ENCODE data around the gene GNAS. TPM values are rescaled to one million over a fixed set of nuclear protein-coding genes. Genes with fewer than 3 reads are reported as not detected.
A peak's percentile ranks its signal among the peaks of the same experiment; 100 is the strongest.

Gene GNAS
- total RNA-seq, 2 experiments from 2014 or later = 912 to 952 TPM

DNA sequence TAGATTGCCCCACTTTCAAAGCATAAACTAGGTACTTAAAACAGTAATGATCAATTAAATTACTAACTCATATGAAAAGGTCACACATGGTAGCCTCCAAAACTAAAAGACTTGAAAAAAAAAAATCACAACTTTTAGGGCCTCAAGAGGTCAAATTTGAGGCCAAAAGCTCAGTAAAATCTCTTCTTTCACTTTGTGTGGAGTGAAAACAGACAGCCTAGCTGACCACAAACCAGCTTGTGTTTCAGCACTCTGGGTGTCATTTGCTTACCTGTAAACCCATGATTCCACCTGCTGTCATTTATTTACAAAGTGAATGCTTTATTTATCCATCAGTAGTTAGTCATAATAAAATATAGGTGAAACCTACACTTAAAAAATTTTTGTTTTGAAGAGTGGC is 34.0 kb downstream of the GNAS start:
- no peaks in the 10 kb centered on the region for H3K9me3 Mint-ChIP-seq (ENCODE audit: insufficient read depth)
- CTCF ChIA-PET = interaction anchor here (1.0 to 1.6 kb wide), 3 partner anchors 16 to 321 kb away, joined by 3 to 6 read pairs (median 5); partner anchors contain the start of gene STX16
- H3K4me3 Mint-ChIP-seq = no peak overlapping the region
- DNase-seq (no peak), ATAC-seq (no peak)
- H3K36me3 Mint-ChIP-seq (ENCODE audit: low read depth) = peaks cover 4% of the 10 kb centered on the region
- POLR2A ChIA-PET = interaction anchor here (1.6 kb wide), 1 partner anchor 12 kb away, joined by 4 read pairs; no protein-coding TSS in a partner anchor
- no peaks in the 10 kb centered on the region for H3K27me3 Mint-ChIP-seq (ENCODE audit: low read depth)
- peaks cover 31% of the 10 kb centered on the region for H3K4me1 Mint-ChIP-seq (ENCODE audit: low read depth)
- H3K27ac Mint-ChIP-seq = no peak overlapping the region

DNA sequence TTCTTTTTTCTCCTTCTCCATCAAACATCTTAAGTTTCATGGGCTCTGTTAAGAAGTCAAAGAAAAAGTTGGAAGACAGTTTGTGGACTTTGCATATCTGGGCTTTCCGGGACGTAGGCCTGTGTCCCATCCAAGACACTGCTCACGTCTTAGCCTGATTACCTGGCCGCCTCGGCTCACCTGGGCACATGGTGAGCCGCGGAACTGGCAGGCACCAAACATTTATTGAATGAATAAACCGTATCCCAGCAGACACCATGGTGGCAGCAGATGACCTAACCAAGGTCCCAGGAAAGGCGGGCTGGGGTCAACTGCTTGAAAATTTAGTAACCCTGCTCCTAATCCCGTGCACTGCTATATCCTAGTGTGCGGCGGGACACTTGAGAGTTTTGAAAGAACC is 35.6 kb downstream of the GNAS start:
- peak overlapping the region; percentile 84 for H3K27ac Mint-ChIP-seq
- peak overlapping the region; percentile 82 for H3K4me3 Mint-ChIP-seq
- H3K4me1 Mint-ChIP-seq (ENCODE audit: low read depth) = peaks cover 32% of the 10 kb centered on the region
- CTCF ChIA-PET = no interaction called here
- H3K36me3 Mint-ChIP-seq (ENCODE audit: low read depth) = peaks cover 12% of the 10 kb centered on the region
- DNase-seq (no peak), ATAC-seq (no peak)
- no peaks in the 10 kb centered on the region for H3K27me3 Mint-ChIP-seq (ENCODE audit: low read depth)
- POLR2A ChIA-PET = no interaction called here
- no peaks in the 10 kb centered on the region for H3K9me3 Mint-ChIP-seq (ENCODE audit: insufficient read depth)

DNA sequence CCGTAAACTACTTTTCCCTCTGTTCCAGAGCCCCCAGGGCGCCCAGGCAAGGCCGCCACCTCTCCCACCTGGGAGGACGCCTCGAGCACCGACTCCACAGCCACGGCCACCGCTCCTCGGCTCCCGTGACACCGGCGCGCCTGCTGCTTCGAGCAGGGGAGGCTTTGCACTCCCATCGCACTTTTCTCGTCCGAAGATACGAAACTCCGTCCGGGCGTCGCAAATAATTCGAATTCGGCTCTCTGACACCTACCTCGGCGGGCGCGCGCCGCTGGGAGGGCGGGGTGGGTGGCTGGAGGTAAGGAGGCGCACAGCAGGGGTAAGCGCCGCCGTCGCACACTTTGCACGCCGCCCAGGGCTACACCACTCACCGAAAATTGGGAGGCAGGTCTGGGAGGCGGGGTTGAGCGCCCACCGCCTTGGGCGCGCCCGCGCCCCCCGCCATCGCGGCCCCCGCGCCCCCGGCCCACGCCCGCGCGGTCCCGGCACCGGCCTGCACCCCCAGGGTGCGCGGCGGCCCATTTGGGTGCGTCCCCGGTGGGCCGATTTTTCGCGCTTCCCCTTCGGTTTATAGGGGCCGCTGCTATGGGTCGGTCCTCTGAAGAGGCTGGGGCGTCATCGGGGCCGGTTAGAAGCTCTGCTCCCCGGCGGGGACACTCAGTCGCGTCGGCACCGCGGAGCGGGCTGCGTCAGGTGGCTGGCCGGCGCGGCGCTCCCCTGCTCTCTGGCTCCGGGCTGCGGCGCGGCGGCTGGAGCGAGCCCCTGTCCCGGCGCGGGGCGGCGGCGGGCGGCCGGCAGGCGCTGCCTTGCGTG is 36.2 kb downstream of the GNAS start:
- ChIA-PET CTCF (no interaction called here), POLR2A (interaction anchor here (0.5 to 1.9 kb wide), 17 partner anchors 11 to 582 kb away, joined by 3 to 16 read pairs (median 3); partner anchors contain the start of genes ATP5F1E, PRELID3B and ZNF831)
- ATAC-seq (peak; percentile 57), DNase-seq (peak; percentile 88)
- peaks cover 37% of the 10 kb centered on the region for H3K4me1 Mint-ChIP-seq (ENCODE audit: low read depth)
- no peaks in the 10 kb centered on the region for H3K27me3 Mint-ChIP-seq (ENCODE audit: low read depth)
- peak overlapping the region; percentile 84 for H3K27ac Mint-ChIP-seq
- H3K9me3 Mint-ChIP-seq (ENCODE audit: insufficient read depth) = no peaks in the 10 kb centered on the region
- H3K4me3 Mint-ChIP-seq = peak overlapping the region; percentile 83
- H3K36me3 Mint-ChIP-seq (ENCODE audit: low read depth) = peaks cover 17% of the 10 kb centered on the region

DNA sequence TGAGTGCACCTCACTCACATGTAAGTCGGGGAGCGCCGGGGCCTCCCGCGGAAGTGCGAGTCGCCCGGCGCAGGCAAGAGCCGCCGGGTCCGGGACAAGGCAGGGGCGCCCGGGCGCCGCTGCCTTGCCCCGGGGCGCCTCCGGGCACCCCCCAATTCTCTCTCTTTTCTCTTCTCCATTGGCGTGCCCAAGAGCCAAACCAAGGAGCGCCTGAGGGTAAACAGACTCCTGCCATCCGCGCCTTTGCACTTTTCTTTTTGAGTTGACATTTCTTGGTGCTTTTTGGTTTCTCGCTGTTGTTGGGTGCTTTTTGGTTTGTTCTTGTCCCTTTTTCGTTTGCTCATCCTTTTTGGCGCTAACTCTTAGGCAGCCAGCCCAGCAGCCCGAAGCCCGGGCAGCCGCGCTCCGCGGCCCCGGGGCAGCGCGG is 36.8 kb downstream of the GNAS start:
- peak overlapping the region; percentile 83 for H3K4me3 Mint-ChIP-seq
- H3K36me3 Mint-ChIP-seq (ENCODE audit: low read depth) = peaks cover 21% of the 10 kb centered on the region
- ATAC-seq (no peak), DNase-seq (no peak)
- no peaks in the 10 kb centered on the region for H3K27me3 Mint-ChIP-seq (ENCODE audit: low read depth)
- CTCF ChIA-PET = interaction anchor here (1.0 kb wide), 1 partner anchor 10 kb away, joined by 3 read pairs; no protein-coding TSS in a partner anchor
- H3K27ac Mint-ChIP-seq = peak overlapping the region; percentile 95
- peaks cover 43% of the 10 kb centered on the region for H3K4me1 Mint-ChIP-seq (ENCODE audit: low read depth)
- POLR2A ChIA-PET = interaction anchor here (1.0 to 1.9 kb wide), 12 partner anchors 12 to 275 kb away, joined by 3 to 16 read pairs (median 4); partner anchors contain the start of genes ATP5F1E, PRELID3B, STX16 and ZNF831
- H3K9me3 Mint-ChIP-seq (ENCODE audit: insufficient read depth) = no peaks in the 10 kb centered on the region

DNA sequence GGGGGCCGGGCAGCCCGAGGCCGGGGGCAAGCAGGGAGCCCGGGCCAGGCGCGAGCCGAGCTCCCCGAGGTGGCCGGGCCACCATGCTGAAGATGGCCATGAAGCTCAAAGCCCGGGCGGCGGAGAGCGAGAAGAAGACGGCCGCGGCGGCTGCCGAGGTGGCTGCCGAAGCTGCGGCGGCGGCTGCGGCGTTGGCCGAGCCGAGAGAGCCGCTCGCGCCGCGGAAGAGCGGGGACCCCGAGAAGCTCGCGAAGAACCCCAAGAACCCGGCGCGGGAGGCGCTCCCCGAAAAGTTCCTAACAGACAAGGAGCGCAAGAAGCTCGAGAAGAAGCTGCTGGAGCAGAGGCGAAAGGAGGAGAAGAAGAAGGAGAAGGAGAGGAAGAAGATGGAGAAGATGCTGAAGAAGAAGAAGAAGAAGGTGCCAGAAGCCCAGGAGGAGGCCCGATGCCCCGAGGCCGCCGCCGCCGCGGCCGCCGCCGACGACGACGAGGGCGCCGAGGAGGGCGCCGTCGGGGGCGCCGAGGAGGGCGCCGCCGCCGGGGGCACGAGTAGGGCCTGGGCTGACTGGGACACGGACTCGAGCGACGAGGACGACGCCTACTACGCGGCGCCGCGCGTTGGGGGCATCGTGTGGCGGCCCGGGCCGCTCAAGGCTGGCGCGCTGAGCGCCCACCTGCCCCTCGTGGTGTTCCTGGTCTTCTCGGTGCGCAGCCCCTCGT is 37.4 kb downstream of the GNAS start:
- peaks cover 23% of the 10 kb centered on the region for H3K36me3 Mint-ChIP-seq (ENCODE audit: low read depth)
- no peaks in the 10 kb centered on the region for H3K27me3 Mint-ChIP-seq (ENCODE audit: low read depth)
- no peaks in the 10 kb centered on the region for H3K9me3 Mint-ChIP-seq (ENCODE audit: insufficient read depth)
- ATAC-seq = no peak
- POLR2A ChIA-PET = interaction anchor here (1.0 to 1.9 kb wide), 7 partner anchors 15 to 274 kb away, joined by 3 to 16 read pairs (median 4); partner anchors contain the start of genes ATP5F1E, PRELID3B, STX16 and ZNF831
- H3K4me3 Mint-ChIP-seq = peak overlapping the region; percentile 93
- CTCF ChIA-PET = interaction anchor here (1.0 kb wide), 1 partner anchor 10 kb away, joined by 3 read pairs; no protein-coding TSS in a partner anchor
- H3K4me1 Mint-ChIP-seq (ENCODE audit: low read depth) = peaks cover 44% of the 10 kb centered on the region
- peak overlapping the region; percentile 99 for H3K27ac Mint-ChIP-seq
- peak; percentile 67 for DNase-seq

DNA sequence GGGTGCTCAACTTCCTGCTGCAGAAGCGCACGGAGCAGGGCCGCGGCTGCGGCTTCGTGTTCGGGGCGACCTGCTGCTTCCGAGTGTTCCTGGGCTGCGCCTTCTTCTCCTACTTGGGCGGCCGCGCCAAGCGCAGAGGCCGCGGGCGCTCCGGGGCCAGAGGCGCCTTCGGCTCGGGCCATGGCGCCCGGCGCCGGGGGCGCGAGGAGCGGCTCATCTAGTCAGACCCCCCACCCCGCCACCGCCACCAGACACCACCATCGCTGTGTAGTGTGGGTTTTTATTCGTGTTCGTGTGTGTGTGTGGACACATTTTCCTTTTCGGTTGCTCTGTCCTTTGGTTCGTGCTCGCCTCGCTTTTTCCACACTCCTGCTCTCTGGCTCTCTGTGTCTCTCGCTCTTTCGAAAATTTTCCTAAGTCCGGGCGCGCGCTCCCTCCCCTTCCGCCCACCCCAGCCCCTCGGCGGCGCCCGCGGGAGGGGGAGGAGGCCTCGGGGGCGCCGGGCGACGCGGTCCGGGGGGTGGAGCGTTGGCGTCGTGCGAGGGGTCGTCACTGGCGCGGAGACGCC is 38.1 kb downstream of the GNAS start:
- POLR2A ChIA-PET = interaction anchor here (0.7 to 1.9 kb wide), 10 partner anchors 16 to 349 kb away, joined by 3 to 16 read pairs (median 4); partner anchors contain the start of genes ATP5F1E and STX16
- CTCF ChIA-PET = no interaction called here
- peak; percentile 74 for DNase-seq
- Mint-ChIP-seq H3K27ac (peak overlapping the region; percentile 99), H3K9me3 (ENCODE audit: insufficient read depth) (no peaks in the 10 kb centered on the region), H3K4me3 (peak overlapping the region; percentile 93), H3K4me1 (ENCODE audit: low read depth) (peaks cover 48% of the 10 kb centered on the region), H3K27me3 (ENCODE audit: low read depth) (no peaks in the 10 kb centered on the region), H3K36me3 (ENCODE audit: low read depth) (peaks cover 30% of the 10 kb centered on the region)
- ATAC-seq = peak; percentile 37

DNA sequence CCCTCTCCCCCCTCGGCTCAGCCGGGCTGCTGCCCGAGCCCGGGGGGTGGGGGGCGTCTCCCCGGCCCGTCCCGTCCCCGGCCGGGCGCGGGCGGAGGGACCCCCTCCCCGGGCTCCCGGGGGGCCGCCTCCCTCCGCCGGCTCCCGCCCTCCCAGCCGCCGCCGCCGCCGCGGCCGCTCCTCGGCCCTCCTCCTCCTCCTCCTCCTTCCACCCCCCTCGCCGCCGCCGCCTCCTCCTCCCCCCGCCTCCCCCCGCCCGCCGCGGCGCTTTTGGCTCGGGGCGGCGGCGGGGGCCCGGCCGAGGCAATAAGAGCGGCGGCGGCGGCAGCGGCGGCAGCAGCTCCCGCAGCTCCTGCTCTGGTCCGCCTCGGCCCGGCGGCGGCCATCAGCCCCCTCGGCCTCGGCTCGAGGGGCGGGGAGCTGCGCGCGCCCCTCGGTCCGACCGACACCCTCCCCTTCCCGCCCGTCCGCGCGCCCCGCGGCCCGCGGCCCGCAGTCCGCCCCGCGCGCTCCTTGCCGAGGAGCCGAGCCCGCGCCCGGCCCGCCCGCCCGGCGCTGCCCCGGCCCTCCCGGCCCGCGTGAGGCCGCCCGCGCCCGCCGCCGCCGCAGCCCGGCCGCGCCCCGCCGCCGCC is 38.7 kb downstream of the GNAS start:
- ATAC-seq = peak; percentile 28
- Mint-ChIP-seq H3K4me3 (peak overlapping the region; percentile 66), H3K36me3 (ENCODE audit: low read depth) (peaks cover 36% of the 10 kb centered on the region), H3K4me1 (ENCODE audit: low read depth) (peaks cover 50% of the 10 kb centered on the region), H3K27ac (peak overlapping the region; percentile 83), H3K27me3 (ENCODE audit: low read depth) (no peaks in the 10 kb centered on the region), H3K9me3 (ENCODE audit: insufficient read depth) (no peaks in the 10 kb centered on the region)
- peak; percentile 78 for DNase-seq
- POLR2A ChIA-PET = interaction anchor here (0.7 to 1.4 kb wide), 9 partner anchors 17 to 348 kb away, joined by 3 to 11 read pairs (median 4); partner anchors contain the start of gene STX16
- CTCF ChIA-PET = no interaction called here

DNA sequence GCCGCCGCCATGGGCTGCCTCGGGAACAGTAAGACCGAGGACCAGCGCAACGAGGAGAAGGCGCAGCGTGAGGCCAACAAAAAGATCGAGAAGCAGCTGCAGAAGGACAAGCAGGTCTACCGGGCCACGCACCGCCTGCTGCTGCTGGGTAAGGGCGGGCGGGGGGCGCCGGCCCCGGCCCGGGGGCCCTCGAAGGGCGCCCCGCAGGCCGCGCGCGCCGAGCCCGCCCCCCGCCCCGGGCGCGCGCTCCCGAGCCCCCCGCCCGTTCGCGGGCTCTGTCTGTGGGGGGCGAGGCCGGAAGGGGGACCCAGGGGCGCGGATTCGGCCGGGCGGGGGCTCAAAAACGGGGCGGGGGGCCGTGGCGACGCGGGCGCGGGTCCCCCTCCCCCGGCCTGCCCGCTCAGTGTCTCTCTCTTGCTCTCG is 39.2 kb downstream of the GNAS start:
- H3K36me3 Mint-ChIP-seq (ENCODE audit: low read depth) = peaks cover 40% of the 10 kb centered on the region
- no peaks in the 10 kb centered on the region for H3K9me3 Mint-ChIP-seq (ENCODE audit: insufficient read depth)
- peak overlapping the region; percentile 82 for H3K4me3 Mint-ChIP-seq
- peak; percentile 51 for DNase-seq
- no peaks in the 10 kb centered on the region for H3K27me3 Mint-ChIP-seq (ENCODE audit: low read depth)
- ChIA-PET CTCF (no interaction called here), POLR2A (interaction anchor here (0.9 to 1.4 kb wide), 8 partner anchors 16 to 348 kb away, joined by 3 to 11 read pairs (median 4); partner anchors contain the start of gene STX16)
- H3K4me1 Mint-ChIP-seq (ENCODE audit: low read depth) = peaks cover 50% of the 10 kb centered on the region
- peak overlapping the region; percentile 99 for H3K27ac Mint-ChIP-seq
- no peak for ATAC-seq

DNA sequence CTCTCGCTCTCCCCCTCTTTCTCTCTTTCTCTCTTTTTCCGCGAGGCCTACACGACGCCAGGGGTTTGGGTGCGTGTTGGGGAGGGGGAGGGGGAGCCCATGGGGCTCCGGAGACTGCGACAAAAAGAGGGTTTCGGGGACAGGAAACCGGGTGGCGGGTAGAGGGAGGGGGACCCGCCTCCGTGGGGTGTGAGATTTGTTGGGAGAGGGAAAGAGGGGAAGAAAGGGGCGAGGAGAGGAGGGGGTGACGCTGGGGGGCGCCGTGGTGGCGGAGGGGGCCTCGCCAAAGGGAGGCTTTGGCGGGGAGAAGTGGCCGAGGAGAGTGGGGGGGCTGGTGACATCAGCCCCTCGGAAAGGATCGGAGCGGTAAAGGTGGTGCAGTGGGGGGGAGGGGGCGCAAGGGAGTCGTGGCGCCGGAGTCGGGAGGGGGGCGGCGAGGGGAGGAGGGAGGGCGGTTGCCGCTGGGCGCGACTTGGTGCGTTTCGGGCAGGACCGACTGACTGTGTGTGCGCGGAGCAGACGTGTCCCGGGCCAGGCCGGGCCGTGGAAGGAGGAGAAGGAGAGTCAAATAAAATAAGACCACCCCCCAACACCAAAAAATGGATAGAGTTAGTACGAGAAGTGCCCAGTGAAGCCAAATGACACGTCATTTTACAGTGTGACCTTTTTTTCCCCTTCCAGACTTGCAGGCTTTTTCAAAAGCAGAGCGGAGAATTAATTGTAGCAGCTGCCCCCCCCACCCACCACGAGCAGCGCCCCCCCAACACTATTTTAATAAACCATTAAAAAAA is 39.8 kb downstream of the GNAS start:
- Mint-ChIP-seq H3K9me3 (ENCODE audit: insufficient read depth) (no peaks in the 10 kb centered on the region), H3K27ac (peak overlapping the region; percentile 99), H3K4me1 (ENCODE audit: low read depth) (peaks cover 50% of the 10 kb centered on the region), H3K36me3 (ENCODE audit: low read depth) (peaks cover 46% of the 10 kb centered on the region), H3K4me3 (peak overlapping the region; percentile 82), H3K27me3 (ENCODE audit: low read depth) (no peaks in the 10 kb centered on the region)
- ChIA-PET CTCF (no interaction called here), POLR2A (interaction anchor here (0.6 to 1.6 kb wide), 6 partner anchors 15 to 570 kb away, joined by 3 to 11 read pairs (median 3); partner anchors contain the start of gene STX16)
- DNase-seq (peak; percentile 81), ATAC-seq (peak; percentile 7)

DNA sequence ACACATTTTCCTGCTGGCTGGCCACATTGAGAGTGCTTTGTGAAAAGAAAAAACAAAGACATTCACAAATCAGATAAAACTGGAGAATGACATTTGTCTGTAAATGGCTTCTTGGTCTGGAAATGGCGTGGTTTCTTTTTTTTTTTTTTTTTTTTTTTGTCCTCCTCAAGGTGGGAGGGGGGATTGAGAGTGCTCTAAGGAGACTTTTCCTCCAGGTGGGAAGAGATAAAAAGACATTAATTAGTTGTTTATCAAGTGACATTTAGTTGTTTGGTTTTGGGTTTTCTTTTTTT is 40.4 kb downstream of the GNAS start:
- H3K4me3 Mint-ChIP-seq = peak overlapping the region; percentile 82
- no peaks in the 10 kb centered on the region for H3K27me3 Mint-ChIP-seq (ENCODE audit: low read depth)
- H3K36me3 Mint-ChIP-seq (ENCODE audit: low read depth) = peaks cover 51% of the 10 kb centered on the region
- ChIA-PET POLR2A (interaction anchor here (0.6 to 1.6 kb wide), 2 partner anchors 90 to 570 kb away, joined by 3 read pairs; no protein-coding TSS in a partner anchor), CTCF (no interaction called here)
- H3K4me1 Mint-ChIP-seq (ENCODE audit: low read depth) = peaks cover 49% of the 10 kb centered on the region
- ATAC-seq = no peak
- DNase-seq = no peak
- H3K9me3 Mint-ChIP-seq (ENCODE audit: insufficient read depth) = no peaks in the 10 kb centered on the region
- peak overlapping the region; percentile 99 for H3K27ac Mint-ChIP-seq
